H54 (cell line): Measurements from ENCODE around the gene SEMA3A.
A peak's percentile ranks its signal among the peaks of the same experiment; 100 is the strongest.

Source experiments
- DNase-seq: peaks from one replicate; pipeline ENCODE4 v3.0.0; 2011; ENCODE audit warnings: low spot score, mixed read lengths; ENCODE audit not compliant: insufficient read length
- FAIRE-seq: peaks from 3 replicates; lab custom pipeline; 2011; peaks lifted over from hg19 to GRCh38; lab: Jason Lieb, UNC
- POLR2A ChIP-seq: IDR thresholded peaks from 2 replicates; pipeline ENCODE4 v1.6.1; 2011; ENCODE audit warnings: low read depth, mild to moderate bottlenecking, low read length

Gene SEMA3A

GRCh38 chr7:84027678-84028077 lies 166.9 kb downstream of the SEMA3A start:
- DNase-seq (no peak), FAIRE-seq (peak; percentile 53)
- TF ChIP-seq POLR2A: no peak

- DNase-seq (peak; percentile 19), FAIRE-seq (peak; percentile 99)
- TF ChIP-seq POLR2A: no peak
Measured at GRCh38 chr7:84025332-84025927, 169.2 kb downstream of the SEMA3A start.

DNA sequence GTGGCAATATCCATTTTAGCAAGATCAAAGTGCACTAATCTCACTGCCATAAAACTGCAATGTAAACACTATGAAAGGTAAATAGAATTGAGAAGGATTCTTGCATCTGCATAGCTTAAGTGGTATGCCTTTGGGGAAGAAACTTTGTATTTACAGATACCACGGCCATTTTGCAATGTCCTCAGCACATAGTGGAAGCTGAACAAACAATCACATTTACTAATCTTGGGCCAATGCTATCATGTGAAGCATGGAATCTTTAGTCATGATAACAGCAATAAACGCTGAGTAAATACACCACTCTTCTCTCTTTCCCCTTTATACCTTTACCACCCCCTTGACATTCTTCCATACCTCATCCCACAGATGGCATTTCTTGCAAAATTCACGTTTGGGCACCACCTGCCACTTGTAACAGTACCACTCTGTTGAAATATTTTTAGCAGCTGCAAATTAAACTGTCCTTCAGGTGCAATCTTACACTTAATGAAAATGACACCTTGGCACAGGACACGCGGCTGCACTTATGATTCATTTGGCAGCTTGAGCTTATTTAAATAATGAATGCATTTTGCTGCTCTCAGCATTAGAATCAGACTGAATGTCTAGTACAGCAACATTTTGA lies 171.8 kb downstream of the SEMA3A start:
- no peak for TF ChIP-seq POLR2A
- FAIRE-seq (peak; percentile 83), DNase-seq (no peak)

- no peak for TF ChIP-seq POLR2A
- FAIRE-seq (no peak), DNase-seq (no peak)
Measured at GRCh38 chr7:84022009-84022408, 172.6 kb downstream of the SEMA3A start.

- DNase-seq: no peak
- no peak for TF ChIP-seq POLR2A
Measured at GRCh38 chr7:84021292-84021908, 173.2 kb downstream of the SEMA3A start.

DNA sequence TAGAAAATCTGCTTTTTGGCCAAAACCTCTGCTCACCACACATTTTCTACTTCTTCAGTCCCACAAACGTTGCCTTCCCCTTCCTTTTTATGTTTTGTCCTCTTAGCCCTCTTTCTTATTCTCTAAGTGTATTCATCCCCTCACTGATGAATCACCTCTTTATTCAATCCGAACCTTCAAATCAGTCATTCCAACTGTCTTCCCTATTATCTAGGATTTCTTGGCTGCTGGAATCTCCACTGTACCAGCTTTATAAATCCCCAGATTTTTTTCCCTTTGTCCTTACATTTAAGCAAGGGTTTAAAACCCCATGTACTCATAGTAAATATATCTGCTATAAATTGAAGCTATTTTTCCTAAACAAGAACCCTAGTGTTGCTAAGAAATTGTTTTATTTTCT lies 176.9 kb downstream of the SEMA3A start:
- no peak for DNase-seq
- peak; percentile 50 for FAIRE-seq
- no peak for TF ChIP-seq POLR2A

More at GRCh38 chr7:84021292-84021908, 173.2 kb downstream of the SEMA3A start:
- FAIRE-seq: no peak

DNA sequence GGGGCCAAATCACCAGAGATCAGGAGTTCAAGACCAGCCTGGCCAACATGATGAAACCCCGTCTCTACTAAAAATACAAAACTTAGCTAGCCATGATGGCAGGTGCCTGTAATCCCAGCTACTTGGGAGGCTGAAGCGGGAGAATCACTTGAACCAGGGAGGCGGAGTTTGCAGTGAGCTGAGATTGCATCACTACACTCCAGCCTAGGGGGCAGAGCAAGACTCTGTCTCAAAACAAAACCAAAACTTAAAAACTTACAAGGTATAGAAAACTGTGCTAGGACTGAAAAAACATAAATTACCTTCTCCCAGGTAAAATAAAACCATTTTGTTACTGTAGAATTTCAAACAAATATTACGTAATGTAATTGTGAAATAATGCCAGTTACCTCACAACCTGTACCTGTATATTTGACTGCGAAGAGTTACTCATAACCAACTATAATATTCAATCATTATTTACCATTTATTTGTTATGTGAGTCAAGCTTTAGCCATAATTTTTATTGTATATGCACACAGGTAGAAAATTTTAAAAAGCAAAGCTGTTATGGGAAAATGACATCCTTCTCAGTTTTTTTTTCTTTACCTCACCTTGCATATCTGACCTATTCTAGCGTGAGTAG lies 180.9 kb downstream of the SEMA3A start:
- no peak for TF ChIP-seq POLR2A
- no peak for FAIRE-seq
- DNase-seq: no peak

- TF ChIP-seq POLR2A: no peak
- FAIRE-seq (no peak), DNase-seq (no peak)
Measured at GRCh38 chr7:84009782-84010181, 184.8 kb downstream of the SEMA3A start.

GRCh38 chr7:84009051-84009450 lies 185.5 kb downstream of the SEMA3A start:
- no peak for TF ChIP-seq POLR2A
- FAIRE-seq (peak; percentile 64), DNase-seq (no peak)

DNA sequence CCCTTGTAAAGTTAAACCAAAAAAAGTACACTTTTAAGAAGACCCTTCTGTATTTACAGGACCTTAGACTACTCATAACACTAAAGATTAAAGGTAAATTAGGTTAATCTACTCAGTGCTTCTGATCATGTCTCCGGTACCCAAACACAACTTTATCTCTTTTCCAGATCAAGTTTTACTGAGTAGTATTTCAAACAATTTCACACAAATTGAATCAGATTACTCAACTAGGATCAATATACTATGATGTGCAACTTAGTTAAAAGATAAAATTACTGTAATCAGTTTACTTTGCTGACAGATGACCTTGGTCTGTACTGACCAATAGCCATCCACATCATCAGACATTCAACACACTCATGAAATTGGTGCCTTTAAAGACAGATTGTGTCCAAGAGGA lies 191.4 kb downstream of the SEMA3A start:
- DNase-seq (no peak), FAIRE-seq (no peak)
- TF ChIP-seq POLR2A: no peak

DNA sequence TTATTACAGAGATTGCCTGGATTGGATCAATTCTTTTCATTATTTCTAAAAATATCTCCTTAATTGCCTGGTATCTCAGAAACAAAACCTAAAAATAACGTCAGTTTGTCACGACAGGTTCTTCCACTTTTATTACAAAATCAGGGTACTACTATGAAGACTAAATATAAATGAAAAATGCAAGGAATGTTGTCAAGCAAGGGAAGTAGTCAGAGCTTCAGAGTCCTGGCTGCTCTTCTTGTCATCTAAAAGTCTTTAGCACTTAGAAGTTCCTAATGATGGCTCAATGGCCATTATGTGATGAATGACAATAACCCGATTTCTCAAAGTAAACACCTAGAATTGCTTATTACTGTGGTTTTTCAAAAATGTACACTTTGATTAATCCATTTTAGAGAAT lies 192.2 kb downstream of the SEMA3A start:
- FAIRE-seq: no peak
- no peak for TF ChIP-seq POLR2A
- DNase-seq: no peak

DNA sequence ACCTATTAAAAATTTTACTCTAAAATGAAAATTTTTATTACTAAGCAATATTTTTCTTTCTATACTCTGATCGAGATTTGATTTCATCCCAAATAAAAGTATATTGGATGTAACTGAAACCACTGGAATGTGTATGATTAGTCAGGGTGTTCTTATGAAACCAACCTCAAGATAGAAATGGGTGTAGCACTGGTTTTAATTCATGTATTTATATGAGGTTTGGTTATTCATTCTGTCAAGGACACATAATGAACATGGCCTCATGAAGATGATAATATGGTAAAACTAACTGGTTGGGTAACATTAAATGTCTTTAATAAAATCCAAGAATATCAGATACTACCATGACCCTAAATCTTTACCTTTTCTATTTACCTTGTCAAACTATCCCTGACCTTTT lies 197.7 kb downstream of the SEMA3A start:
- DNase-seq: no peak
- no peak for FAIRE-seq
- no peak for TF ChIP-seq POLR2A

GRCh38 chr7:83987764-83988163 lies 206.8 kb downstream of the SEMA3A start:
- DNase-seq: no peak
- FAIRE-seq: no peak
- TF ChIP-seq POLR2A: no peak

- TF ChIP-seq POLR2A: no peak
- FAIRE-seq (no peak), DNase-seq (no peak)
Measured at GRCh38 chr7:83985821-83986220, 208.8 kb downstream of the SEMA3A start.
